IgD-negative memory B cell (primary cell): Measurements from ENCODE around the gene TLE7. TPM values are rescaled to one million over a fixed set of nuclear protein-coding genes. Genes with fewer than 3 reads are reported as not detected.

Source experiments
- H3K27ac Mint-ChIP-seq, 3 donors: one replicate each; pipeline ENCODE4 v1.8.0; 2020 to 2022; ENCODE audit warnings: mild to moderate bottlenecking in 3 of 3, mixed read lengths in 3 of 3, moderate library complexity in 1 of 3
- H3K27me3 Mint-ChIP-seq: one replicate; pipeline ENCODE4 v1.8.0; 2021; ENCODE audit warnings: mixed read lengths
- H3K36me3 Mint-ChIP-seq: one replicate; pipeline ENCODE4 v1.8.0; 2020; ENCODE audit warnings: mild to moderate bottlenecking, mixed read lengths
- H3K4me1 Mint-ChIP-seq, 3 donors: one replicate each; pipeline ENCODE4 v1.8.0; 2020 to 2022; ENCODE audit warnings: mixed read lengths in 3 of 3, mild to moderate bottlenecking in 1 of 3
- H3K4me3 Mint-ChIP-seq, 4 donors: one replicate each; pipeline ENCODE4 v1.8.0; 2020 to 2022; ENCODE audit warnings: mild to moderate bottlenecking in 4 of 4, mixed read lengths in 4 of 4, moderate library complexity in 3 of 4
- H3K9me3 Mint-ChIP-seq, 3 donors: one replicate each; pipeline ENCODE4 v1.8.0; 2020 to 2021; ENCODE audit warnings: mixed read lengths in 3 of 3, mild to moderate bottlenecking in 1 of 3
- polyA plus RNA-seq: library from polyadenylated mRNA; unstranded; fragments of 300-500 nt; fragmentation: Illumina TruSeq; gene quantifications from one replicate; pipeline ENCODE4 v1.2.3, GENCODE V29; 2021

The TLE7 gene
- polyA plus RNA-seq, 1 donor from 2014 or later = not detected

- H3K4me3 Mint-ChIP-seq = peak within 1 kb of the TSS; percentile 80 to 98 (median 96)
- H3K4me1 Mint-ChIP-seq = peaks cover 8 to 21% (median 8%) of the 10 kb centered on the region in 3 donors
- peak within 1 kb of the TSS; percentile 69 to 97 (median 96) for H3K27ac Mint-ChIP-seq
- H3K27me3 Mint-ChIP-seq = no peaks in the 10 kb centered on the region
- H3K9me3 Mint-ChIP-seq = no peaks in the 10 kb centered on the region
- H3K36me3 Mint-ChIP-seq = peaks cover 1% of the 10 kb centered on the region
These were observed 20.1 kb upstream of the TLE7 start, which contains the start of gene ZNF23 for GRCh38 chr16:71461686-71462648. TSS of gene ZNF23 (minus strand) at chr16:71462247. CDS start at chr16:71456796, 5,451 bp downstream.

DNA sequence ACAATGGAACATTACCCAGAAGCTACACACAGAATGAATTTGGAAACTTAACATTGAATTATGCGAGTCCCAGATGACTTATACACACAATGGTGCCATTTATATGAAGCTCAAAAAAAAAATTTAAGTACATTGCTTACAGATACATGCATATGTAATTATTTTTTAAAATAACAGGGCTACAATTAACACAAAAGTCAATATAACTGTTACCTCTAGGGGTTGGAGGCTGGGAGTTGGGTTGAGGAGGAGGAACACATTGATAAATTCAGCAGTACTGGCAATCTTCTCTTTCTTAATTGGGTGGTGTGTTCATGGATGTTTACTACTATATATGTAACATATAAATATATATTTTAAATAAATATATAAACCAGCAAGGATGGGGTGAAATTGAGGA, 19.1 kb upstream of the TLE7 start:
- peak overlapping the region in 1 of 3 donors; percentile 69 for H3K27ac Mint-ChIP-seq
- no peaks in the 10 kb centered on the region for H3K9me3 Mint-ChIP-seq
- H3K36me3 Mint-ChIP-seq = peaks cover 1% of the 10 kb centered on the region
- H3K4me1 Mint-ChIP-seq = peaks cover 8 to 21% (median 8%) of the 10 kb centered on the region in 3 donors
- H3K27me3 Mint-ChIP-seq = no peaks in the 10 kb centered on the region
- peak overlapping the region; percentile 54 to 98 (median 88) for H3K4me3 Mint-ChIP-seq

- no peaks in the 10 kb centered on the region for H3K27me3 Mint-ChIP-seq
- peak overlapping the region in 2 of 4 donors; percentile 6 to 80 for H3K4me3 Mint-ChIP-seq
- H3K27ac Mint-ChIP-seq = no peak overlapping the region
- peaks cover 2% of the 10 kb centered on the region for H3K36me3 Mint-ChIP-seq
- H3K9me3 Mint-ChIP-seq = no peaks in the 10 kb centered on the region
- H3K4me1 Mint-ChIP-seq = peaks cover 8 to 21% (median 8%) of the 10 kb centered on the region in 3 donors
These were observed 18.4 kb upstream of the TLE7 start for GRCh38 chr16:71460236-71460635.

DNA sequence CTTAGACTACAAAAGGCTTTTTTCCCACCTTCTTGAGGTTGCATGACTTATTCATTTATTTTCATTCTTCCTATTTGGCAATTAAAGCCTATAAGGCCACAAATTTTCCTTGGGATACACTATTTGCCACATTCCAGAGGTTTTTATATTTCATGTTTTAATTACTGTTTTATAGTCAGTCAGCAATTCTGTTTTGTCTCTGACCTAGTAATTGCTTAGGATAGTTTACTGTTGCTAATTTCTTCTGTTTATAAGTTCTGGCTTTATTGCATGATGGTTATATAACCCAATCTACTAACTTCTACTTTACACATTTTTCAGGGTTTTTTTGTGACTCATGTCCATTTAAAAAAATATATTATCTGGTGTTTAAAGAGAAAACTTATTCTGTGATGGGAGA, 17.7 kb upstream of the TLE7 start:
- no peaks in the 10 kb centered on the region for H3K27me3 Mint-ChIP-seq
- peaks cover 8 to 21% (median 8%) of the 10 kb centered on the region in 3 donors for H3K4me1 Mint-ChIP-seq
- peak overlapping the region in 1 of 3 donors; percentile 19 for H3K27ac Mint-ChIP-seq
- peaks cover 8% of the 10 kb centered on the region for H3K36me3 Mint-ChIP-seq
- no peaks in the 10 kb centered on the region for H3K9me3 Mint-ChIP-seq
- H3K4me3 Mint-ChIP-seq = peak overlapping the region in 1 of 4 donors; percentile 12

DNA sequence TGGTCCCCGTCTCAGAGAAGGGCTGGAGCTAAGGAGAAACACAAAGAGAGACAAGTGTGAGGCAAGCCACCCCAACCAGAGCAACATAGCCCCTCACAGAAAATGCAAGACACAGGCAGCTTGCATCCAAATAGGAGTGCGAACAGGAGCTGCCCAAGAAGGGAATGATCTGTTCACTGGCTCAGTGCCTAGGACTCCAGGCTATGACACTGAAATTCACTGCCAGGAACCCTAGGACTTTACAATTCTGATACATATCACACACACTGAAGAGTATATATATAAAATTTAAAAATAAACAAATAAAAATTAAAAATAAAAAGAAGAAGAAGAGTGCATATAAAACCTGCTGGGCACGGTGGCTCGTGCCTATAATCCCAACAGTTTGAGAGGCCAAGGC, 14.9 kb upstream of the TLE7 start:
- Mint-ChIP-seq H3K36me3 (peaks cover 14% of the 10 kb centered on the region), H3K9me3 (peaks cover 3 to 10% (median 4%) of the 10 kb centered on the region in 3 donors), H3K4me3 (no peak overlapping the region), H3K4me1 (peaks cover 0 to 11% (median 2%) of the 10 kb centered on the region in 3 donors), H3K27ac (no peak overlapping the region), H3K27me3 (no peaks in the 10 kb centered on the region)

DNA sequence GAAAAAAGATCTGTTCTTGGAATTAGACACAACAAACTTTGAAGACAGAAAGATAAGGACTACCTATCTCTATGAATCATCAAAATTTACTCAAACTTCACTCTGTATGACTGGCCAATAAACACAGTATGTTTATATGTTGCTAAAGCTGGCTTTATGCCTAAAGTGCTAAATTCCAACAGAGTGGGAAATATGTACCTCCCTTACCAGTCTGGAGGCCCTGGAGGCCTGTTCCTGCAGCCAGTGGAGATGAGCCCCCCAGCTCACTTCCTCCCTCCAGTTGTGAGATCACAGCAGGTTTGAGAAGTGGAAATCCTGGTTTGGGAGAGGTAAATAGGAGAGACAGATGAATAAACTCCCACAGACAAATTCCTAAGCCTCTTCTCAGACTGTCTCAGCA, 11.2 kb upstream of the TLE7 start:
- Mint-ChIP-seq H3K36me3 (peaks cover 36% of the 10 kb centered on the region), H3K9me3 (peaks cover 9 to 26% (median 18%) of the 10 kb centered on the region in 3 donors), H3K27me3 (no peaks in the 10 kb centered on the region), H3K27ac (no peak overlapping the region), H3K4me3 (no peak overlapping the region), H3K4me1 (peaks cover 0 to 3% (median 0%) of the 10 kb centered on the region in 3 donors)

DNA sequence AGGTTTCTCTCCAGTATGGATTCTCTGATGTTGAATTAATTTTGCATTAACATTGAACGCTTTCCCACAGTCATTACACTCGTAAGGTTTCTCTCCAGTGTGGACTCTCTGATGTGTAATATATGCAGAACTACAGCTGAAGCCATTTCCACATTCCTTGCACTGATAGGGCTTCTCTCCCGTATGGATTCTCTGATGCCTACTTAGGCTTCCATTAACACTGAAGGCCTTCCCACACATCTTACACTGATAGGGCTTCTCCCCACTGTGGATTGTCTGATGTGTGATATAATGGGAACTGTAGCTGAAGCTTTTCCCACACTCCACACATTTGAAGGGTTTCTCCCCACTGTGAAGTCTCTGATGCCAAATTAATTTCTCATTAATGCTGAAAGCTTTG, 7.2 kb upstream of the TLE7 start:
- Mint-ChIP-seq H3K36me3 (peaks cover 26% of the 10 kb centered on the region), H3K4me3 (no peak overlapping the region), H3K9me3 (peaks cover 11 to 35% (median 33%) of the 10 kb centered on the region in 3 donors), H3K27ac (no peak overlapping the region), H3K4me1 (peaks cover 0 to 3% (median 0%) of the 10 kb centered on the region in 3 donors), H3K27me3 (no peaks in the 10 kb centered on the region)

DNA sequence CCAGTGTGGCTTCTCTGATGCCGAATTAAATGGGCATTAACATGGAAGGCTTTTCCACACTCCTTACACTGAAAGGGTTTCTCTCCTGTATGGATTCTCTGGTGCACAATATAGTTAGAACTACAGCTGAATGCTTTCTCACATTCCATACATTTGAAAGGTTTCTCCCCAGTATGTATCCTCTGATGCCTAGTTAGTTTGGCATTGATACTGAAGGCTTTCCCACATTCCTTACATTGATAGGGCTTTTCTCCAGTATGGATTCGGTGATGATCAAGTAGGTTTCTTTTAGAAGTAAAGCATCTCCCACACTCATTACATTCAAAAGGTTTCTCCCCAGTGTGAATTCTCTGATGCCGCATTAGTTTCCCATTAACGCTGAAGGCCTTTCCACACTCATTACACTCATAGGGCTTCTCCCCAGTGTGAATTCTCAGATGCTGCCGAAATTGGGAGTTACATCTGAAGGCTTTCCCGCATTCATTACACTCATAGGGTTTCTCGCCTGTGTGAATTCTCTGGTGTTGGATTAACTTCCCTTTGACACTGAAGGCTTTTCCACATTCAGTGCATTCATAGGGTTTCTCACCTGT, 6.5 kb upstream of the TLE7 start:
- Mint-ChIP-seq H3K27ac (no peak overlapping the region), H3K27me3 (no peaks in the 10 kb centered on the region), H3K9me3 (peaks cover 14 to 39% (median 38%) of the 10 kb centered on the region in 3 donors), H3K4me1 (peaks cover 0 to 3% (median 0%) of the 10 kb centered on the region in 3 donors), H3K36me3 (peaks cover 24% of the 10 kb centered on the region), H3K4me3 (no peak overlapping the region)

GRCh38 chr16:71443714-71444113, 1.9 kb upstream of the TLE7 start:
- H3K27me3 Mint-ChIP-seq = peaks cover 5% of the 10 kb centered on the region
- H3K36me3 Mint-ChIP-seq = no peaks in the 10 kb centered on the region
- H3K27ac Mint-ChIP-seq = no peak overlapping the region
- H3K4me3 Mint-ChIP-seq = no peak overlapping the region
- H3K4me1 Mint-ChIP-seq = no peaks in the 10 kb centered on the region
- peaks cover 6 to 21% (median 13%) of the 10 kb centered on the region in 3 donors for H3K9me3 Mint-ChIP-seq

GRCh38 chr16:71441348-71442050, 355 bp downstream of the TLE7 start:
- no peaks in the 10 kb centered on the region for H3K4me1 Mint-ChIP-seq
- peaks cover 6 to 14% (median 13%) of the 10 kb centered on the region in 3 donors for H3K9me3 Mint-ChIP-seq
- peaks cover 9% of the 10 kb centered on the region for H3K27me3 Mint-ChIP-seq
- H3K36me3 Mint-ChIP-seq = no peaks in the 10 kb centered on the region
- H3K27ac Mint-ChIP-seq = no peak overlapping the region
- no peak overlapping the region for H3K4me3 Mint-ChIP-seq

DNA sequence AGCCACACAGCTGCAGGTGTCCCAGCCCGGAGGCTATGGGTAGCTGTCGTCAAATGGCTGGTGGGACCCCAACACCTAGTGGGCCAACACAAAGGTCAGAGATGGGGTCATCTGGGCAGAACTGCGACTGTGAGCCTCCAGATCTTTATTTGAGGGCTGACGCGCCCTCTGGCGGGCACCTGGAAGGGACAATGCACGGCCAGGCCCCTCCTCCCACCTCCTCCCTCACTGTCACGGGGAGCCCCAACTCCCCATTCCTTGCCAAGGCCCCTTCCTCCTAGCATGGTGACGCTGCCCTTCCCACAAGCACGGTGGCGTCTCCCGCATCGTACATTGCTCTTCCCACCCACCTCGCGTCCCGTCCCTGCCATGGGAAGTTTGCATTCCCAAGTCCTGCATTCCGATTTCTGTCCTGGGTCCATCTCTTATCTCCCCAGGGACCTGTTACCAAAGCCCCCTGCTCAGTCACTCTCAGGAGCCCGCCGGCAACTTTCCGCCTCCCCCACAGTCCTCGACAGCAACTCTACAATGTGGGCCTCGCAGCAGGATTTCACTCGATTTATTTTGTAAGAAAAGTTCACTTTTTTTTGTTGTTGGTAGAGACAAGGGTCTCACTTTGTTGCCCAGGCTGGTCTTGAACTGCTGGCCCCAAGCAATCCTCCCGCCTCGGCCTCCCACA, 1.0 kb downstream of the TLE7 start:
- Mint-ChIP-seq H3K9me3 (peaks cover 4 to 13% (median 11%) of the 10 kb centered on the region in 3 donors), H3K4me3 (no peak overlapping the region), H3K27ac (no peak overlapping the region), H3K4me1 (no peaks in the 10 kb centered on the region), H3K27me3 (peaks cover 9% of the 10 kb centered on the region), H3K36me3 (no peaks in the 10 kb centered on the region)

- H3K27ac Mint-ChIP-seq = no peak overlapping the region
These were observed 2.3 kb downstream of the TLE7 start for GRCh38 chr16:71439523-71439922.

GRCh38 chr16:71436473-71436872, 5.4 kb downstream of the TLE7 start:
- H3K4me3 Mint-ChIP-seq = no peak overlapping the region
- H3K27me3 Mint-ChIP-seq = peaks cover 14% of the 10 kb centered on the region
- H3K36me3 Mint-ChIP-seq = no peaks in the 10 kb centered on the region
- H3K27ac Mint-ChIP-seq = no peak overlapping the region
- no peaks in the 10 kb centered on the region for H3K4me1 Mint-ChIP-seq
- peaks cover 0 to 2% (median 0%) of the 10 kb centered on the region in 3 donors for H3K9me3 Mint-ChIP-seq

More at GRCh38 chr16:71439523-71439922, 2.3 kb downstream of the TLE7 start:
- Mint-ChIP-seq H3K4me1 (no peaks in the 10 kb centered on the region), H3K36me3 (no peaks in the 10 kb centered on the region), H3K27me3 (peaks cover 9% of the 10 kb centered on the region), H3K4me3 (no peak overlapping the region), H3K9me3 (peaks cover 4 to 9% (median 7%) of the 10 kb centered on the region in 3 donors)

DNA sequence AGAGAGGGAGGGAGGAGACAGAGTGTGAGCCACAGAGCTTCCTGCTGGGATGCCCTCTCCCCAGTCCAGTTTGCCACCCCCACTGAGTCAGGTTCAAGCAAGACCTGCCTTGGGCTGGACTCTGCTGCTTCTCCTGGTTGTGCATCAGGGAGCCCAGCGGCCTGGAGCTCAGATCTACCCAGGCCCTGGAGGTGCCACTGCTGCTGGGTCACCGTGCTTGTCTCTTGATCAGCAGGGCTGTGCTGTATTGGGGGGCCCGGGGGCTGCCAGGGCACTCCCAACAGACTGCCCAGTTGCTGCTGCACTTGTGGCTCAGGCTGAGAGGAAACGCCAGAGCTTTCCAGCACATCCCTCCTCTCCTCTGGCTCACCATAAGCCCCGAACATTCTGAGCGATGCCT, 8.9 kb downstream of the TLE7 start:
- H3K27me3 Mint-ChIP-seq = peaks cover 16% of the 10 kb centered on the region
- no peak overlapping the region for H3K4me3 Mint-ChIP-seq
- H3K36me3 Mint-ChIP-seq = no peaks in the 10 kb centered on the region
- peaks cover 0 to 3% (median 0%) of the 10 kb centered on the region in 3 donors for H3K9me3 Mint-ChIP-seq
- no peak overlapping the region for H3K27ac Mint-ChIP-seq
- no peaks in the 10 kb centered on the region for H3K4me1 Mint-ChIP-seq
